ENCODE results near the gene COL6A1.
"Not testable (repeated sequence)": the region's sequence is repeated elsewhere in the genome, so short reads cannot be mapped to it uniquely, and the experiment has no call there.

The COL6A1 gene

GRCh38 chr21:45965084-45965809, 16.3 kb upstream of the COL6A1 start:
- DNase-seq (ENCODE audit: low spot score): no peak

DNA sequence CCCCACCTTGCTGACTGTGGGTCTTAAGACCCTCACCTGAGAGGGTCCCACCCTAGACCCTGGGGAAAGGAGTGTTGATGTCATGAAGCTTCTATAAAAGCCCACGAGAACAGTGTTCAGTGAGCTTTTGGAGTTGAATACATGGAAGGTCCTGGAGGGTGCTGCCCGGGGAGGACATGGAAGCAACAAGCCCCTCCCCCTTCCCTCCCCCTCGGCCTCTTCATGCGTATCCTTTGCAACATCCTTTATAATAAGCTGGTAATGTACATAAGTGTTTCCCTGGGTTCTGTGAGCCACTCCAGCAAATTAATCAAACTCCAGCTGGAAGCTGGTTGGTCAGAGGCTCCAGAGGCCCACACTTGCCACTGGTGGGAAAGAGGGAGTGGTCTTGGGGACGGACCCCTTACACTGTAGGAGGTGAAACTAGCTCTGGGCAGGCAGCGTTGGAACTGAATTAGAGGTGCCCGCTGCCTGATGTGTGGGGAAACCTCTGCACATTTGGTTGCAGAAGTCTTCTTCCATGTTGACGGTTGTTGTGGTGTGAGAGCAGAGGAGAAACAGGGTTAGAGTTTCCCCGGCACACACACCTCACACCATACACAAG, 14.7 kb upstream of the COL6A1 start:
- no peak for DNase-seq (ENCODE audit: low spot score)

DNA sequence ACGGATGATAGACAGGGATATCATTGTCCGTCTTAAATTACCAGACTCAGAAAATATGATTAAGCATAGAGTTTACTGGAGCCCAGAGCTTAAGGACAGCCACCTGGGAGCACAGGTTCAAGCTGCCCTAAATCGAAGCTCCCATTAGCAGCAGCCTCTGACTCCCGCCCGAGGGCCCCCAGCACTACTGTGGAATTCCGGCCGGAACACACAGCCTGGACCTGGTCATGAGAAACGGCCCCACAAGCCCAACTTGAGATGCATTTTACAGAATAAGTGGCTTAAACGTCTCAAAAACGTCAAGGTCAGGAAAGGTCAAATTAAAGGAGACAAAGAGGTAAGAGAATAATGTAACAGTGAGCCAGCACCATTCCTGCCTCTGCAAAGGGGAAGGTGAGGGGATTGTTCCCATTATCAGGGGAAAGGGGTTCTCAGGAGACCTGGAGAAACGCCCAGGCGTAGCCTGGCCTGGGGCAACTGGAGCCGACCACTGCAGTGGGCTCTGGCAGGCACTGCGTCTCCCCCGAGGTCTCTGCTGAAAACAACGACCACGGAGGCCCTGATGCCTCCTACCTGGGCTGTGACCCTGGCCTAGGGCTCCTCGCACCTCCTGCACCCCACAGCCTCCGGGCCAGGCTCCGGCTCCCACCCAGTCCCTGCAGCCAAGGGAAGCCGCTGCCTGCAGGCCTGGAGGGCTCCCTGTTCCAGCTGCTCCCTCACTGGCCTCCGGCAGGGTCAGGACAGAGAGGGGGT, 11.5 kb upstream of the COL6A1 start:
- no peak for DNase-seq (ENCODE audit: low spot score)

- no peak for DNase-seq (ENCODE audit: low spot score)
Observed at GRCh38 chr21:45970674-45971615, 10.6 kb upstream of the COL6A1 start.

DNA sequence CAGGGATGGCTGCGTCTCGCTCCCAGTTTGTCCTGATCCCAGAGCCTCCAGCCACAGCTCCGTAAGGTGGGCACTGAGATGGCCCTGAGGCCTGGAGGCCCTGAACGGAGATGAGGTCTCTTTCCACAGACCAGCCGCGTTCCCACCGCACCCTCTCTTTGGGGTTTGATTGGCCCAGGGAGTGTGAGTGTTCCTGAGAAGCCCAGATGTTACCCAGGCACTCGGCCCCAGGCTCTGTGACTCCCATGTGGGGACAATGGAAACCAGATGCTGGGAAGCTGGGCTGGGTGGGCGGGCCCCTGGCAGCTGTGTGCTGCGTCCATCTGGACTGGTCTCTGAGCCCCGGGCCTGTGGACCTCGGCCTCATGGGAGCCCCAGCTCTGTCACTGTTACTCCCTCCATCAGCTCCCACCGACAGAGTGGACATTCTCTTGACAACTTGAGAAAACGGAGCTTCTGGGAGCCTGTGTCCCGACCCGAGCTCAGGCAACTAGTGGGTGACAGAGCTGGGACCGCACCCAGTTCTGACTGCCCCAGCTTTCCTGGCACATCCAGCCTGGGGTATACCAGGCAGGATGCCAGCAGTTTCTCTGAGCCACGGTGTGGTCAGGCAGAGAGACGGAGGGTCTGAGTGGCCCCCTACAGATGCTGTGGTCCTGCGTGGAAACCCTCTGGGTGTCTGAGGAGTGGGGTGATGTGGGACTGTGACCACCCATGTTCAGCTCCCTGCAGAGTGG, 9.8 kb upstream of the COL6A1 start:
- no peak for DNase-seq (ENCODE audit: low spot score)

GRCh38 chr21:45972353-45972715, 9.2 kb upstream of the COL6A1 start:
- DNase-seq (ENCODE audit: low spot score): no peak

- no peak for DNase-seq (ENCODE audit: low spot score)
Observed at GRCh38 chr21:45972716-45973474, 8.7 kb upstream of the COL6A1 start.

- peak; percentile 84 for DNase-seq (ENCODE audit: low spot score)
Observed at GRCh38 chr21:45973475-45974072, 8.0 kb upstream of the COL6A1 start.

DNA sequence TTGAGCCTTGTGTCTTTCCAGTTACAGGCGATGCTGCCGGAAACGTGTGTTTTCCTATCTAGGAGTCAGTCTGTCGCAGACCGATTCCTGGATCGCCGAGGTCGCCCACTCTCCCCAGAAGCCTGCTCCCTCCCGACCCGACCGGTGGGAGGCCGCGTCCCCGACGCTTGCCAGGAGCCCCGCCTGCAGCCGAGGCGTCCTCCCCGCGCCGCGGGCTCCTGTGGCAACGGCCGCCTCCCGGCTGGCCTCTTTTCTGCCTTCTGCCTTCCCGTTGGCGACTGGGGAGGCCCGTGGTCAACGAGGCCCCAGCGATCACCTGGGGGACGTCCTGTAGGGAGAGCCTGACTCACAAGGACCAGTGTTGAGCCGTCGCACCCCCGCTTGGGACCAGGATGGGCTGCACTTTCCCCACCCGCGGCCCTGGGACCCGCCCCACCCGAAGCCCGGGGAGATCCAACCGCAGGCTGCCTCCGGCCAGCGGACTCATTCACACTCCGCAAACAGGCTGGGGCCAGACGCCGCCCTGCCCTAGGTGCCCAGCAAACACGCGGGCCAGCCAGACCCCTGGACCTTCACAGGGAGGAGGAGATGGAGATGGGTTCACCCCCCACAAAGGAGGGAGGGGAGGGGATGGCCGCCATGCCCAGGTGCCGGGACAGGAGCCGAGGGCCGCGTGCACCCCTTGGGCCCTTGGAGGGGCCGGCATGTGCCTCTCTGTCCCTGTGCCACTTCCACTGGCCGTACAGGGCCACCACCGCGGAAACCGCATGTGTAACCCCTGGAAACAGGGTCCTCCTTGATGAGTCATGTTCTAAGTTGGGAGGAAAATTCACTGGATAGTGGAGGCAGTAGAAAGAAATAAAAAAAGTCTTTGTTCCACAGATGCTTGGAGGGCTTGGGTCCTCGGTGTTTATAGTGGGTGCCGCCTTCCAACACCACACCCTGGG, 7.2 kb upstream of the COL6A1 start:
- DNase-seq (ENCODE audit: low spot score): peak; percentile 51

- DNase-seq (ENCODE audit: low spot score): no peak
Observed at GRCh38 chr21:45975020-45975666, 6.4 kb upstream of the COL6A1 start.

GRCh38 chr21:45975667-45976409, 5.7 kb upstream of the COL6A1 start:
- not testable (repeated sequence) for DNase-seq (ENCODE audit: low spot score)

DNA sequence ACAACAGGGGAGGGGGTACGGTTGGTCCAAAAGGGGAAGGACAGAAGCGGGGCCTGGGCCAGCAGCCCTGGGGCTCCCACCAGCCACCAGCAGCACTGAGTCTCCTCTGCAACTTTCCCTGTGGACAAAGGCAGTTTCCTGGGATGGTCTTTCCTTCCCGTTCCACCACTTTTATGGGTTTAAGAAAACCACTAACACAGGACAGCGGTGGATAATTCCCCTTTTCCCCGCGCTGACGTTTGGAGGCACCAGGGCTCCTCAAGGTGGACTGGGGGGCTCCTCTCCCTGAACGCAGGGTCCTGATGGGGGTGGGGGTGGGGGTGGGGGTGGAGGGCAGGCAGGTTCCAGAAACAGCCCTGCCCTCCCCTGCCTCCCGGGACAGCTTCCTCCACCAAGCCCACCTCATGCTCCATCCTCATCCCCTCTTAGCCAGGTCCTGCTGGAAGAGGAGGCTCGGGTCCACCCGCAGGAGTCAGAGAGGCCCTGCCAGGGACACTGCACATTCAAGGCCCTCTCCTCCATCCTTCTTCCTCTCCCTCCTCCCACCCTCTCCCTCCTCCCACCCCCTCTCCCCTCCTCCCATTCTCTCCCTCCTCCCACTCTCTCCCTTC, 4.8 kb upstream of the COL6A1 start:
- no peak for DNase-seq (ENCODE audit: low spot score)

GRCh38 chr21:45977396-45977795, 4.2 kb upstream of the COL6A1 start:
- DNase-seq (ENCODE audit: low spot score): no peak

DNA sequence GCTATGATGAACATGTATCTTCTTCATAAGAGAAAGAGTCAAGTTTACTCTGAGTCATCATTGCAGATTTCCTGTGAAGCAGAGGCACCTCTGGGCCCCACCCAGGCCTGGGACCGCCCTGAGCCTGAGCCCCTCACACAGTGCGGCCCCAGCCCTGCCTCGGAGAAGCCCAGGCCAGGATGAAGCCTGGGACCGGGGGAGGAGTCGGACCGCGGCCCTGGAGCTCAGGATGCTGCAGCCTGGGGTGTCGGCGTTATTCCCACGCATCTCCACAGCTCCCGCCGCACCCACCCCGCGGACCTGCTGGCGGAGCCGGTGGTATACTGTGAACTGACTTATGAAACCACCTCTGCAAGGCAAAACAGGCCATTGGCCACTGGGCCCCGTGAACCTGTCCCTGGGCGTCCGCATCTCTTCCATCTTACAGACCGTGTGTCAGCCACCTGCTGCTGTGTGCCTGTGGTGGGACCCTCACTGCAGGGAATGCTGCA, 2.4 kb upstream of the COL6A1 start:
- DNase-seq (ENCODE audit: low spot score): no peak

- DNase-seq (ENCODE audit: low spot score): no peak
Observed at GRCh38 chr21:45979651-45980050, 1.9 kb upstream of the COL6A1 start.

- no peak for DNase-seq (ENCODE audit: low spot score)
Observed at GRCh38 chr21:45980271-45980670, 1.3 kb upstream of the COL6A1 start.

- no peak for DNase-seq (ENCODE audit: low spot score)
Observed at GRCh38 chr21:45980697-45981096, 873 bp upstream of the COL6A1 start.
